GM19452 (cell line): ENCODE results near the gene FLRT2.

Experiments
- ATAC-seq: cut with Tn5 transposase; IDR thresholded peaks from one replicate; pipeline ENCODE4 v1.9.1; 2021; ENCODE audit not compliant: unreplicated experiment

Gene FLRT2

DNA sequence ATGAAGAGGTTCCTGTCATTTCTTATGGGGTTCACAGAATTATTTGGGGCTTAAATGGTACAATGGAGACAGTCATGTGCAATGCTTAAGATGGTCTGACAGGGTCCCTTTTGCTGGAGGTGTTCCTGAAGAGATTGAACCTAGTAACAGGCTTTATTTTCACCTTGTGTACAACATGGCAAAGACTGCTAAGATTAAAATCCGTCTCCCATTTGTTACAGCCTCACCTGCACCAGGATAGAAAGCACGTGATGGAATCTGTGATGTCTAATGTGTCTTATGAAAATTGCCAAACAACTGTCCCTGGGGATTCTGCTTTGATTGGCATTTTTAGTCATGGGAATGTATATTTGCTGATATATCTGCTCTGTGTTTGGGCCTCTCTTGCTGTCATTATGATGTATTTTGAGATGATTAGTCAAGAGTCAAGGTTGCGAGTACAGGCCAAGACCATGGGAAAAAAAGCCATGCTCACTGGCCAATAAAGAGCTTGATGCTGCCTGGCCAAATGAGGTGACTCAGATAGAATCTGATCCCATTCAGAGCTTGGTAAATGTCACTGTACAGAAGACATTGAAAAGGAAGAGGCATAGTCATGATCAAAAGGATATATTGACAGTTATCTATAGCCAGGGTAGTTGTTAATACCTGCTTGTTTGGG, 96.1 kb downstream of the FLRT2 start:
- no peak for ATAC-seq

DNA sequence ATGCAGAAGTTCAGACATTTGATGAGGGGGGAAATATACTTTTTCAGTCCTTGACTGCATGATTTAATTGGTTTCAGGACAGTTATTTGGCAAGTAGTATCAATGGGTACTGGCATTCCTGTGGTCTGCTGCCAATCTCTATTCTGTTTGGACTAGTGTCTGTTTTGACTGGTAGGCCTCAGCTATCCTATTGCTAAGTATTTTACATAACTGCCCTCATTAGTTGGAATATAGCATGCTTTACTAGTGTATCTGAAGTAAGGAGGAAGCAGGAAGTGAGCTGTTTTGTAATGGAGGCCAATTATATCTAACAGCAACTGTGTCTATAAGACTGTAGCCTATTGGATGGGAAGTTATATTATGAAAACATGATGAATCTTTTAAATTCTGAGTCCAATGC, 104.3 kb downstream of the FLRT2 start:
- no peak for ATAC-seq

DNA sequence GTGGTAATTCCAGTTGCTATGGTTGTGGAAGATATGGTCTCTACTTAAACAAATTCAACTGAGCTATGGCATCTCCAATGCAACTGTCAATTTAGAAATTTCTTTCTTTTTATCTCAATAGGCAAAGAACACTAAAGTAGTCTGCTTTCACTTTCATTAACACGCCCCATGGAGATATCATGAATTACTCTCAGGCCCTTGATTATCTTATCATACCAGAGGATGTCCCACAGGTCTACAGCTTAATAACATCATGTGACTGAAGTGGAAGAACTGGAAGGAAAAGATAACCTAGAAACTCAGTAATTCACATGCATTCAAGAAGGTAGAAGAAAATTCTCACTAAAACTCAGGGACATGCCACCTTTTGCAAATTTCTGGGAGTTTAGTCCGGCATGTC, 114.3 kb downstream of the FLRT2 start:
- no peak for ATAC-seq

- no peak for ATAC-seq
These were observed 123.1 kb downstream of the FLRT2 start for GRCh38 chr14:85653029-85653428.

- ATAC-seq, result no peak
These were observed 130.4 kb downstream of the FLRT2 start for GRCh38 chr14:85660243-85660922.

GRCh38 chr14:85662096-85662495, 132.2 kb downstream of the FLRT2 start:
- no peak for ATAC-seq

- ATAC-seq, result no peak
These were observed 133.3 kb downstream of the FLRT2 start for GRCh38 chr14:85663256-85663655.

DNA sequence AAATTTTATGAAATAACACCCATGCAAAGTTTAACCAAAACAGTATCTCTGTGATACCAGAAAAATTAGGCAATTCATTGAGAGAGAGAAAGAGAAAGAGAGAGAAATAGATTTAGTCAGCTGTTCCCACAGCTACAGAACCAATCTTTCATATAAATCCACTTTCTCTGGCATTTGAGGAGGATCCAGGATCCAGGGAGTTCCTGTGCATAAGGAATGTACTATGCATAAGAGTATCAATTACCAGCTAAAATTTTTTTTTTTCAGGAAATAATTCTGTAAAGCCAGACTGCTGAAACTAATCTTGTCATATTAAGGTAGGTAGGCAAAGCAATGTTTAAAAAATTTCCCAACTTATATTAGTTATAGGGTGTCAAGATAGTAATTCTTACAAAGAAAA, 133.7 kb downstream of the FLRT2 start:
- no peak for ATAC-seq

GRCh38 chr14:85675957-85676356, 146.0 kb downstream of the FLRT2 start:
- no peak for ATAC-seq

DNA sequence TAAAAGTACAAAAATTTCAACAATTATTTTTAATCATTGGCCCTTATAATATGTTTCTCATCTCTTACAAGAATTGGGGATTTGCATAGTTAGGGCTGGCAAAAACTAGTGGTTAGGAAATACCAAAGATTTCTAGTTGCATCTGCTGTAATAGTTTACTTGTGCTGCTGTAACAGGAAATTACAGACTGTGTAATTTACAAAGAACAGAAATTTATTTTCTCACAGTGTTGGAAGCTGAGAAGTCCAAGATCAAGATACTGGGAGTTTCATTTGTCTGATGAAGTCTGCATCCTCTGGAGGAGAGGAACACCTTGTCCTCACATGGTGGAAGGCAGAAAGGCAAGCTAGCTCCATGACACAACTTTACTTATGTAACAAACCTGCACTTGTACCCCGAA, 157.0 kb downstream of the FLRT2 start:
- no peak for ATAC-seq

GRCh38 chr14:85687456-85687855, 157.5 kb downstream of the FLRT2 start:
- ATAC-seq, result no peak

GRCh38 chr14:85688006-85688405, 158.1 kb downstream of the FLRT2 start:
- no peak for ATAC-seq

DNA sequence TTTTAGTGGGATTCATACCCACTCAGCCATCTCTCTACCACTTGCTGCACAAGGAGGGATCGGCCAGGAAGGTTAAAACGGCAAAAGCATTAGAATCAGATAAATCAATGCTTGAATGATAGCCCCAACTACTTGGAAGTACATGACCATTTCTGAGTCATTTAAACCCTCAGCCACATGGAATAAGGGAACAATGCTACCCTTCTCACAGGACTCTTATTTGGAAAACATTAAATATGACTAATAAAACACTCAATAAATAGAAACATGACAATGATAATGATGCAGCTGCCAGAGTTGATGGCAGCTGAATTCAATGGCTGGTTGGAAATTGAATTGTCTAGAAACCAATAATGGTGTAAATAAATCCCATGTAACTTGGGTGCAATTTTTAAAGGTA, 165.4 kb downstream of the FLRT2 start:
- ATAC-seq, result no peak

- ATAC-seq, result no peak
These were observed 171.2 kb downstream of the FLRT2 start for GRCh38 chr14:85701116-85701515.

GRCh38 chr14:85701763-85702162, 171.8 kb downstream of the FLRT2 start:
- no peak for ATAC-seq

DNA sequence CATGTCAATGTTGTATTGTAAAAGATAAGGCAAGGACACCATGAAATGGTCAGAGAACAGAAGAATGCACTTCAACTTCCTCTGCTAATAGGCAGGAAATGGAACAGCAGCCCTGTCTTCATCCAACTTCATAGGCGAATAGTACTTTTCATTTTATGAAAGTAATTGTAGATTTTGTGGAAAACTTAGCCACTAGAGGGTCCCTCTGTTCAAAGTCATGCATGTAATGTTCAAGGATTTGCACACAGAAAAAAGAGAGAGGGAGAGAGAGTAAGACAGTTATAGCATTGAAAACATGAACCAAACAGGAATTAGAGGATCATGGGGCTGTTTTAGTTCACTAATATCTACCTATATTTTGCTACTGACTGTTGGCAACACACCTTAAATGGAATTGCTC, 172.2 kb downstream of the FLRT2 start:
- ATAC-seq, result no peak

DNA sequence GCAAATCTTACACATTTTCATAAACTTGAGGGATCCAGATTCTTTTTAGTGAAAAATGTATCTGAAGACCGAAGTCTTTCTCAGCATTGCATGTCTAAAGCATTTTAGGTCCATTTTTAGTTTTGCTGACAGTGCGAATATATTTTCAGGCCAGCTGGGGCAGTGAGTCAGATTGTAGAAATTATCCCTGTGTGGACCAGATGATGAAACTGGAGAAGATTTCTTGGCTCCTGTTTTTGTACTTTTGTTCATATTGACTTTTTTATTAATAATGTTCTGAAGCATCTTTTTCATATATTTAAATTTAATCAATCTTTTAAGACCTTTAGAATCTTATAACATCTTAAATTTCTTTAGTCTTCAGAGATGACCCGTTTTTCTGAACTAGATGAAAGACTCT, 173.1 kb downstream of the FLRT2 start:
- ATAC-seq, result no peak
